Choroid plexus epithelial cell (primary cell): ENCODE results near the gene AARS1.
"Not testable (repeated sequence)": the region's sequence is repeated elsewhere in the genome, so short reads cannot be mapped to it uniquely, and the experiment has no call there.

Experiments used
- DNase-seq: peaks from one replicate; pipeline ENCODE4 v3.0.0-alpha.2; 2010; ENCODE audit warnings: low read depth
- H3K4me3 ChIP-seq: 2 replicates; pipeline ENCODE4 v1.5.1; 2011; ENCODE audit warnings: low read depth, mild to moderate bottlenecking, control low read depth, low read length, moderate library complexity
- CTCF ChIP-seq: conservative IDR thresholded peaks from 2 replicates; pipeline ENCODE4 v1.5.1; 2011; ENCODE audit warnings: low read depth, mild to moderate bottlenecking, control low read depth, inconsistent platforms, low read length, moderate library complexity

Gene AARS1

GRCh38 chr16:70254180-70254964 lies 34.9 kb downstream of the AARS1 start:
- no peak overlapping the region for H3K4me3 ChIP-seq
- peak; percentile 77 for DNase-seq
- TF ChIP-seq CTCF, result no peak

GRCh38 chr16:70253291-70254106 lies 35.8 kb downstream of the AARS1 start:
- peak; percentile 63 for DNase-seq
- TF ChIP-seq CTCF, result peak; percentile 75
- no peak overlapping the region for H3K4me3 ChIP-seq

- peak; percentile 19 for DNase-seq
- no peak overlapping the region for H3K4me3 ChIP-seq
- TF ChIP-seq CTCF, result peak; percentile 60
Observed at GRCh38 chr16:70252355-70252988, 36.8 kb downstream of the AARS1 start.

DNA sequence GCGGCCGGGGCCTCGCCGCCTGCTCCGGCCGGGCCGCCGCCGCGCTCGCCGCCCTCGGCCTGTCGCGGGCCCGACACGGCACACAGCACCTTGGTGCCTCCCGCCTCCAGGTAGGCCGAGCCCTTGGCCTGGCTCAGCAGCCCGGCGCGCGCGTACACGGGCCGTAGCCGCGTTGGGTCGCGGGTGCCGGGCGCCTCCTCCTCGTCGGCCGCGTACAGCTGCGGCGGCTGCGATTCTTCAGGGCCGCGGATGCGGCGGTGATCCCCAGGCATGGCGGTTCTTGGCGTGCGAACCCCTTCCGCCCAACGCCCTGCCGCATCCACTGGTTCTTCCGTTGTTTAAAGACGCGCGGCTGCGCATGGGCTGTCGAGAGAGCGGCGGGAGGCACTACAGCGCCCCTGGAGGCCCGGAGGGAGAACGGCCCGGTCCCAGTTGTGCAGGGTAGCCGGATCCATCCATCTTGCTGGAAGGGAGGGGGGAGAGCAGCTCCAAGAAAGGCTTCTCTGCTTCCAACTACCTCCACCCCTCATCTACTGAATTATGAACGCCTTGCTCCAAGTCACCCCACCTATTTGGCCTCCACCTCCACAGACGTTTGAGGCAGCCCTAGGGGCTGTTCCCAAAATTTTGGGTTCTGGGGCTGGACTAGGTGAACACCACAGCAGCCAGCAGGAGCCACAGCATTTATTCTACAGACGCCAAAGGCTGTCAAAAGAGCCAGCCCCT lies 37.5 kb downstream of the AARS1 start, which contains the start of gene EXOSC6:
EXOSC6 (minus strand) TSS at position 312 of the 726 bp plus-strand sequence; CDS start at position 272, 40 bp downstream.
- H3K4me3 ChIP-seq, result peak within 1 kb of the TSS; percentile 68
- DNase-seq, result peak; percentile 95
- peak; percentile 85 for TF ChIP-seq CTCF

- DNase-seq, result peak; percentile 59
- H3K4me3 ChIP-seq, result peak overlapping the region; percentile 68
- TF ChIP-seq CTCF, result no peak
Observed at GRCh38 chr16:70250748-70251628, 38.3 kb downstream of the AARS1 start.

DNA sequence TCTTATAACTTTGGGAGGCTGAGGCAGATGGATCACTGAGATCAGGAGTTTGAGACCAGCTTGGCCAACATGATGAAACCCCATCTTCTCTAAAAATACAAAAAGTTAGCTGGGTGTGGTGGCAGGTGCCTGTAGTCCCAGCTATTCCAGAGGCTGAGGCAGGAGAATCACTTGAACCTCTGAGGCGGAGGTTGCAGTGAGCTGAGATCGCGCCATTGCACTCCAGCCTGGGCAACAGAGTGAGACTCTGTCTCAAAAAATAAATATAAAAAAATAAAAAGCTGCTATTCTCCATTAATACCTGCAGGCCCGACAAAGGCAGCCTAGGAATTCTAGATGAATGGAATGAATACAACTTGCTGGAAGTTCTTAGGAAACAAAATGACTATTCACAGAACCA lies 39.6 kb downstream of the AARS1 start:
- not testable (repeated sequence) for DNase-seq, H3K4me3 ChIP-seq

GRCh38 chr16:70238773-70239172 lies 50.5 kb downstream of the AARS1 start:
- H3K4me3 ChIP-seq, result not testable (repeated sequence)

GRCh38 chr16:70231831-70232230 lies 57.5 kb downstream of the AARS1 start:
- H3K4me3 ChIP-seq, DNase-seq: not testable (repeated sequence)

More at GRCh38 chr16:70238773-70239172, 50.5 kb downstream of the AARS1 start:
- not testable (repeated sequence) for DNase-seq

DNA sequence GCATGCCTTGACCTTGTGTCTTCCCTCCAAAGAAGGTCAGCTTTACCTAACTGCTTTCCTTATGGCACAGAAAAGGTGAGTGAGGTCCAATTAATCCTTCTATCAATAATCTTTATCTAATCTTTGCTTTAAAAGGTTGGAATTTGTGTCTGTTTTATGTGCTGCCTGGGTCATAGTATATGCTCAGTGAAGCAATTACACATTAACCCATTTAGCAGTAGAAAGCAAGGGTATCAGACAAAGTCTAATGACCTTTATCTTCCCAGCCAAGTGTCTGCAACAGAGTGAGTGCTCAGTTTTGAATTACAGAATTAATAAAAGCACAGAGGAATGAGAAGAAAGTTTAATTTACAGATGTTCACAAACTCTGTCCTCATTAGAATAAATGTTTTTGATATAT lies 63.3 kb downstream of the AARS1 start:
- H3K4me3 ChIP-seq, DNase-seq: not testable (repeated sequence)

- DNase-seq, result not testable (repeated sequence)
Observed at GRCh38 chr16:70225430-70225829, 63.9 kb downstream of the AARS1 start.

More at GRCh38 chr16:70225430-70225829, 63.9 kb downstream of the AARS1 start:
- H3K4me3 ChIP-seq, result not testable (repeated sequence)
